ENCODE results near the gene SPATA46. TPM values are rescaled to one million over a fixed set of nuclear protein-coding genes. Genes with fewer than 3 reads are reported as not detected.
"Not testable (repeated sequence)": the region's sequence is repeated elsewhere in the genome, so short reads cannot be mapped to it uniquely, and the experiment has no call there.

SPATA46 gene
- total RNA-seq, 1 experiment from 2014 or later = not detected

- Histone ChIP-seq H3K4me1 (ENCODE audit: low read length) (no peaks in the 10 kb centered on the region), H3K9ac (ENCODE audit: low read length) (no peak overlapping the region), H3K9me2 (replicated peaks; ENCODE audit: insufficient read depth, low read length) (no peaks in the 10 kb centered on the region), H3K4me3 (ENCODE audit: low read length) (no peak overlapping the region), H4K20me1 (ENCODE audit: insufficient read depth, low read depth, low read length) (no peaks in the 10 kb centered on the region), H3K36me3 (ENCODE audit: insufficient read depth, low read length) (no peaks in the 10 kb centered on the region), H3K27me3 (ENCODE audit: low read length) (no peaks in the 10 kb centered on the region), H3K9me3 (ENCODE audit: low read length) (no peaks in the 10 kb centered on the region), H3K27ac (ENCODE audit: low read length) (no peak overlapping the region), H3K4me2 (ENCODE audit: low read depth, low read length, poor library complexity, severe bottlenecking) (no peak overlapping the region), H2AFZ (ENCODE audit: low read length) (no peak overlapping the region), H3K79me2 (ENCODE audit: low read length) (no peaks in the 10 kb centered on the region)
- no peak for DNase-seq
Observed at GRCh38 chr1:162360874-162361260, 15.8 kb downstream of the SPATA46 start.

- no peak for DNase-seq
- H3K9ac ChIP-seq (ENCODE audit: low read length) = no peak overlapping the region
- no peak overlapping the region for H3K4me2 ChIP-seq (ENCODE audit: low read depth, low read length, poor library complexity, severe bottlenecking)
- H3K4me3 ChIP-seq (ENCODE audit: low read length) = no peak overlapping the region
- H3K79me2 ChIP-seq (ENCODE audit: low read length) = no peaks in the 10 kb centered on the region
- H3K27ac ChIP-seq (ENCODE audit: low read length) = no peak overlapping the region
- no peaks in the 10 kb centered on the region for H3K9me2 ChIP-seq (replicated peaks; ENCODE audit: insufficient read depth, low read length)
- H2AFZ ChIP-seq (ENCODE audit: low read length) = no peak overlapping the region
- no peaks in the 10 kb centered on the region for H3K36me3 ChIP-seq (ENCODE audit: insufficient read depth, low read length)
- H3K9me3 ChIP-seq (ENCODE audit: low read length) = no peaks in the 10 kb centered on the region
- H4K20me1 ChIP-seq (ENCODE audit: insufficient read depth, low read depth, low read length) = no peaks in the 10 kb centered on the region
- no peaks in the 10 kb centered on the region for H3K27me3 ChIP-seq (ENCODE audit: low read length)
- no peaks in the 10 kb centered on the region for H3K4me1 ChIP-seq (ENCODE audit: low read length)
Observed at GRCh38 chr1:162360237-162360873, 16.3 kb downstream of the SPATA46 start.

DNA sequence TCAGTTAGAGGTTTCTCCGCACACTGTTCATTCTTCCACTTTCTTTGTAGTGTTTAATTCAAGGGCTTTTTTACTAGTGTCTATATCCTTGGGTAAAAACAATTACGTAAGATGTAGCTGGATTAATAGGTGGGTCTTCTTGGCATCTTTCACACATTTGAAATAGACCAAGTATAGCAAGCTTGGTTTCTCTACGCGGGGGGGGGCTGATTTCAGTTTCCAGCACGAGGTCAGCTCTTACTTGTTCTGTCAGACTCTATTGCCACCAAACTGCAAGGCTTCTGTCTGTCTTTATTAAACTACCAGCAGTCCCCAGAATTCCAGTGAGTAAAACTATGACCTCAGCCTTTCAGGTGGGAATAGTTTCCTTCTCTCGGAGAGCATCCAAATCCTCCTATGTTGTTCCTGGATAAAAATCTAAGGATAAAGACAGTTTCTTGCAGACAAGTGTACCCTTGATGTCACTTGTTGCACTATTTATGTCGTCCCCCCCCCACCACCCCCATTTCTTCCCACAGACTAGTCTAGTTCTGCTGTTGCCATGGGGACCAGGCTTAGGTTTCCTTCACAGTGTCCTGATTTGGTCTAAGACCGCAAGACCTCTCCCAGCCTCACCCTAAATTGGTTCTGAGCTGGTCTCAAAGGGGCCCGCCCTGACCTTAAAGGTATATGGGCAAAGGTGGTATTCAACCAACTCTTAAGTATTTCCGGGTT, 17.0 kb downstream of the SPATA46 start:
- Histone ChIP-seq H3K36me3 (ENCODE audit: insufficient read depth, low read length) (no peaks in the 10 kb centered on the region), H3K4me3 (ENCODE audit: low read length) (no peak overlapping the region), H3K27ac (ENCODE audit: low read length) (no peak overlapping the region), H3K79me2 (ENCODE audit: low read length) (no peaks in the 10 kb centered on the region), H4K20me1 (ENCODE audit: insufficient read depth, low read depth, low read length) (no peaks in the 10 kb centered on the region), H3K9me3 (ENCODE audit: low read length) (no peaks in the 10 kb centered on the region), H3K4me2 (ENCODE audit: low read depth, low read length, poor library complexity, severe bottlenecking) (no peak overlapping the region), H3K4me1 (ENCODE audit: low read length) (no peaks in the 10 kb centered on the region), H3K27me3 (ENCODE audit: low read length) (no peaks in the 10 kb centered on the region), H2AFZ (ENCODE audit: low read length) (no peak overlapping the region), H3K9me2 (replicated peaks; ENCODE audit: insufficient read depth, low read length) (no peaks in the 10 kb centered on the region), H3K9ac (ENCODE audit: low read length) (no peak overlapping the region)
- DNase-seq = no peak

DNA sequence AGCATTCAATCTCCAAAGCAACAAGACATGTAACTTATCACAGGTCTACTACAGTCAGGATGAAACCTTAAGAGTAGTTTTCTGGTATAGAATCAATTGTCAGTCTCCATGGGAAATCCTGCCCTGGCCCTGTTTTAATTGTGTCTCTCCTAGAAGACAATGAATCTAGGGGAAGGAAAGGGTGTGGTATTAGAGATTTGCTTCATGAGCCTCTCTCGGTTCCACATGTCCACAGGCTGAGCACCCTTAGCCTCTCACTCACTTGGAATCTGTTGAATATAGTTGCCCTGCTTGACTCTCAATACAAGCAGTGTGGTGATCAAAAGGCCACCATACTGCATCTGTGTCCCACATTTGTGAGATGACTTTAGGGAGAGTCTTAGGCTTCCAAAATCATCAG, 17.7 kb downstream of the SPATA46 start:
- no peak overlapping the region for H3K27ac ChIP-seq (ENCODE audit: low read length)
- no peaks in the 10 kb centered on the region for H3K9me2 ChIP-seq (replicated peaks; ENCODE audit: insufficient read depth, low read length)
- no peaks in the 10 kb centered on the region for H3K79me2 ChIP-seq (ENCODE audit: low read length)
- no peak overlapping the region for H3K9ac ChIP-seq (ENCODE audit: low read length)
- no peak overlapping the region for H3K4me3 ChIP-seq (ENCODE audit: low read length)
- H3K27me3 ChIP-seq (ENCODE audit: low read length) = no peaks in the 10 kb centered on the region
- DNase-seq = no peak
- no peaks in the 10 kb centered on the region for H3K4me1 ChIP-seq (ENCODE audit: low read length)
- no peaks in the 10 kb centered on the region for H4K20me1 ChIP-seq (ENCODE audit: insufficient read depth, low read depth, low read length)
- no peaks in the 10 kb centered on the region for H3K9me3 ChIP-seq (ENCODE audit: low read length)
- H3K36me3 ChIP-seq (ENCODE audit: insufficient read depth, low read length) = no peaks in the 10 kb centered on the region
- H2AFZ ChIP-seq (ENCODE audit: low read length) = no peak overlapping the region
- H3K4me2 ChIP-seq (ENCODE audit: low read depth, low read length, poor library complexity, severe bottlenecking) = no peak overlapping the region

DNA sequence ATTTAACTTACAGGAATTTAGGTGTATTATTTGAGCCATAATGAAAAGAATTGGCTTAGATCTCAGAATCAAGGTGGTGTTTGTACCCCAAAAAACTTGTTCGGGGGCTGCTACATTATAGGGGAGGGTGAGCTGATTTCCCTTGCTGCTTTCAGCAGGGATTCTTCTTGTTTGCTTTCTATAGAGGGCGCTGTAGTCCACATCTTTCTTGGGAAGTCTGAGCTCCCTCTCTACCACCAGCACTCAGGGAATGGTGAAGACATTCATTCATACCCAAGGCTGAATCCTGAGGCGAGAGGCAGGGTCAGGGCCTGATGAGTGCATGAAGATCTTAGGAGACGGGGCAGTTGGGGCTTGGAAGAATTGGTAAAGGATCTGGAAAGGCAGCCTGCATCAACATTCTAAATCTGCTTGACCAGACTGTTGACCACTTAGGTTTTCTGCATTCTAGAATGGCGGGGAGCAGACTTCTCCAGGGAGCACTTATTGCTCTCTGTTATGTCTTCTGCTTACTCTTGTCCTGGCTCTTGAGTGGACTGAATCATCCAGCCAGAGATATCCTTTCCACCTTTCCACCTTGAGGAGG, 18.9 kb downstream of the SPATA46 start:
- peak; percentile 90 for DNase-seq
- Histone ChIP-seq H4K20me1 (ENCODE audit: insufficient read depth, low read depth, low read length) (no peaks in the 10 kb centered on the region), H3K27me3 (ENCODE audit: low read length) (no peaks in the 10 kb centered on the region), H3K27ac (ENCODE audit: low read length) (no peak overlapping the region), H3K4me3 (ENCODE audit: low read length) (no peak overlapping the region), H3K36me3 (ENCODE audit: insufficient read depth, low read length) (no peaks in the 10 kb centered on the region), H3K9me2 (replicated peaks; ENCODE audit: insufficient read depth, low read length) (no peaks in the 10 kb centered on the region), H3K4me2 (ENCODE audit: low read depth, low read length, poor library complexity, severe bottlenecking) (no peak overlapping the region), H3K4me1 (ENCODE audit: low read length) (no peaks in the 10 kb centered on the region), H3K79me2 (ENCODE audit: low read length) (no peaks in the 10 kb centered on the region), H3K9ac (ENCODE audit: low read length) (no peak overlapping the region), H2AFZ (ENCODE audit: low read length) (no peak overlapping the region), H3K9me3 (ENCODE audit: low read length) (no peaks in the 10 kb centered on the region)

DNA sequence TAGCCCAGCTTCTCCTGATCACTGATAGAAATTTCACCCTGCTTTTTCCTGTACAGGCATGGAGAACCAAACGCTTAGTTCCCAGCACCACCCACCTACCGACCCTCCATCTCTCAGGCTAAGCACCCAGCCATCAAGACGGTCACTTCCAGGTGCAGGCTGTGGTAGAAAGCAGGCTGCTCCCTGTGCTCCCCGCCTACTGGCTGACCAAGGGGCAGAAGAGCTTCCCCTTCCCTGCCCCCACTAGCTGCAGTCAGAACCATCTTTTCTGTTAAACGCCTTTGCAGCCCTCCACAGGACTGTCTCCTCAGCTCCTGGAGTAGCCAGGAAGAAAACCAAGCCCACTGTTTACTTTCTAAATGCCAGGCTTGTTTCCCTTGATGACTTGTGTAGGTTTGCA, 23.0 kb downstream of the SPATA46 start:
- Histone ChIP-seq H3K36me3 (ENCODE audit: insufficient read depth, low read length) (no peaks in the 10 kb centered on the region), H2AFZ (ENCODE audit: low read length) (no peak overlapping the region), H3K4me2 (ENCODE audit: low read depth, low read length, poor library complexity, severe bottlenecking) (no peak overlapping the region), H3K79me2 (ENCODE audit: low read length) (no peaks in the 10 kb centered on the region), H3K9me3 (ENCODE audit: low read length) (no peaks in the 10 kb centered on the region), H3K4me1 (ENCODE audit: low read length) (no peaks in the 10 kb centered on the region), H3K27ac (ENCODE audit: low read length) (no peak overlapping the region), H3K27me3 (ENCODE audit: low read length) (no peaks in the 10 kb centered on the region), H3K4me3 (ENCODE audit: low read length) (no peak overlapping the region), H3K9ac (ENCODE audit: low read length) (no peak overlapping the region), H4K20me1 (ENCODE audit: insufficient read depth, low read depth, low read length) (no peaks in the 10 kb centered on the region), H3K9me2 (replicated peaks; ENCODE audit: insufficient read depth, low read length) (no peaks in the 10 kb centered on the region)
- DNase-seq = no peak

GRCh38 chr1:162353078-162353477, 23.6 kb downstream of the SPATA46 start:
- H3K27me3 ChIP-seq (ENCODE audit: low read length) = no peaks in the 10 kb centered on the region
- no peak overlapping the region for H3K4me3 ChIP-seq (ENCODE audit: low read length)
- no peaks in the 10 kb centered on the region for H3K79me2 ChIP-seq (ENCODE audit: low read length)
- no peak for DNase-seq
- H3K4me1 ChIP-seq (ENCODE audit: low read length) = no peaks in the 10 kb centered on the region
- no peaks in the 10 kb centered on the region for H4K20me1 ChIP-seq (ENCODE audit: insufficient read depth, low read depth, low read length)
- no peaks in the 10 kb centered on the region for H3K36me3 ChIP-seq (ENCODE audit: insufficient read depth, low read length)
- no peak overlapping the region for H3K27ac ChIP-seq (ENCODE audit: low read length)
- no peak overlapping the region for H3K4me2 ChIP-seq (ENCODE audit: low read depth, low read length, poor library complexity, severe bottlenecking)
- H3K9me3 ChIP-seq (ENCODE audit: low read length) = no peaks in the 10 kb centered on the region
- no peak overlapping the region for H2AFZ ChIP-seq (ENCODE audit: low read length)
- no peaks in the 10 kb centered on the region for H3K9me2 ChIP-seq (replicated peaks; ENCODE audit: insufficient read depth, low read length)
- H3K9ac ChIP-seq (ENCODE audit: low read length) = no peak overlapping the region

DNA sequence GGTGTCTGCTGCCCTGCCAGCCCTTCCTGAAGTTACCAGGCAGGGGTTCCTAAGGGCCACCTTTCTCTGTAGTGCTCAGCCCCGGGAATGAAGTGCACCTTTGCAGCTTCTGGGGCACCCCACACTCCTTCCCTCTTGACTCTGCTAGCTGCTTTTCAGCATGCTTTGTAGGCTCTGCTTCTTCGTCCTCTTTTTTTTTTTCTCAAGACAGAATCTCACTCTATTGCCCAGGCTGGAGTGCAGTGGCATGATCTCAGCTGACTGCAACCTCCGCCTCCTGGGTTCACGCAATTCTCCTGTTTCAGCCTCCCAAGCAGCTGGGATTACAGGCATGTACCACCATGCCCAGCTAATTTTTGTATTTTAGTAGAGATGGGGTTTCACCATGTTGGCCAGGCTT, 24.8 kb downstream of the SPATA46 start:
- not testable (repeated sequence) for H3K4me3 ChIP-seq (ENCODE audit: low read length); H2AFZ ChIP-seq (ENCODE audit: low read length); H3K9me3 ChIP-seq (ENCODE audit: low read length); H3K9me2 ChIP-seq (replicated peaks; ENCODE audit: insufficient read depth, low read length); H3K79me2 ChIP-seq (ENCODE audit: low read length); H3K27ac ChIP-seq (ENCODE audit: low read length); DNase-seq; H3K27me3 ChIP-seq (ENCODE audit: low read length); H3K9ac ChIP-seq (ENCODE audit: low read length); H3K4me1 ChIP-seq (ENCODE audit: low read length); H3K36me3 ChIP-seq (ENCODE audit: insufficient read depth, low read length); H3K4me2 ChIP-seq (ENCODE audit: low read depth, low read length, poor library complexity, severe bottlenecking); H4K20me1 ChIP-seq (ENCODE audit: insufficient read depth, low read depth, low read length)

Measured in Karpas-422 (cell line).